ENCODE measurements around the gene KRT86.

The KRT86 gene

DNA sequence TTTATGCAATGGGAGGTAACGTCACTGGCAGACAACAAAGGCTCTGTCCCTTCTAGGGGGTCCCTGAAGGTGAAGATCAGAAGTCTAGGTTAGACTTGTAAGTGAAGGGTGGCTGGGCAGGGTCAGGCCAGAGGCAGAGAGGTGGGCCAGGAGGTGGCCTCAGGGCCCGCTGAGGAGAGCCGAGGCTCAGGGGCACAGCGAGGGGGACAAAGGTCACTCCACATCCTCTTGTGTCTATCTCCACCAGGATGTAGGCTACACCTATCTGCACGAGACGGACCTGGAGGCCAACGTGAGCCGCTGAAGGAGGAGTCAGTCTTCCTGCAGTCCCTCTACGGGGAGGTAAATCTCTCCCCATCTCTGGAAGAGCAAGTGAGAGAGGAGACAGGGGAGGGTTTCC lies 72.6 kb downstream of the KRT86 start:
- H3K36me3 ChIP-seq (ENCODE audit: insufficient read depth, low read length) = no peaks in the 10 kb centered on the region
- peaks cover 3% of the 10 kb centered on the region for H3K27me3 ChIP-seq (ENCODE audit: insufficient read depth, low read length)
- no peak overlapping the region for H3K4me3 ChIP-seq (ENCODE audit: low read length)
- no peak overlapping the region for H2AFZ ChIP-seq (ENCODE audit: low read depth, low read length)
- no peaks in the 10 kb centered on the region for H3K4me1 ChIP-seq (ENCODE audit: insufficient read depth, low read length)
- no peaks in the 10 kb centered on the region for H3K9me3 ChIP-seq (ENCODE audit: low read length)

DNA sequence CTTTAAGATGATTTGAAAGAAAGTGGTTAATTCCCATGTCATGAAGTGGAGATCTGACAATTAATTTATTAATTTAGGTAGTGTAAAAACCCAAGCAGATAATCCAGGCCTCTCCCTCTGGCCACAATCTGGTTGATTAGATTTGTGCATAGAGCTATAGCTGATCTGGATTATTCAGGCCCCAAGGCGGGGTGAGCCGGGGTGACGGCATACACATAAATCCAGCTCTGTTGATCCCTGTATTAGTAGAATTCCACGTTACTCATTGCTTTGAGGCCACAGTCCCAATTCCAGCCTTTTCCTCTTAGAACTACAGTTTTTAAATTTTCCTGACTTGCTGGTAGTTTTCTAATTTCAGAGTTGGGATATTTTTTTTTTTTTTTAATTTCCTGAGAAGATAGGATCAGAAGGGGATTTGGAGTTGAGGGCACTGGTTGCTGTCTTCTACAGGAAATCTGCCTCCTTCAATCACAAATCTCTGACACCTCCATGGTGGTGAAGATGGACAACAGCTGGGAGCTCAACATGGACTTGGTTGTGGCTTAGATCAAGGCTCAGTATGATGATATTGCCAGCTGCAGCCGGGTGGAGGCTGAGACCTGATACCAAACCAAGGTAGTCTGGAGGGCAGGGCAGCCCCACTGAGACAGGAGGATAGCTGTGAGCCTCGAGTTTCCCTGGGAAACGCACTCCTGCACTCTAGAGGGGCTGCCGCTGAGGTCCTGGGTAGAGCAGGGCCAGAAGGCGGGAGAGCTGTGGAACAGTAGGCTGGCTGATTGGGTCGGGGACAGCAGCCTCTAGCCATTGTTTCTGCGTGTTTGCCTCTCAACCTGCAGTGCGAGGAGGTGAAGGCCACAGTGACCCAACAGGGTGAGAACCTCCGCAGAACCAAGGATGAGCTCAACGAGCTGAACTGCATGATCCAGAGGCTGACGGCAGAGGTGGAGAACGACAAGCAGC lies 73.4 kb downstream of the KRT86 start:
- peaks cover 3% of the 10 kb centered on the region for H3K27me3 ChIP-seq (ENCODE audit: insufficient read depth, low read length)
- H2AFZ ChIP-seq (ENCODE audit: low read depth, low read length) = no peak overlapping the region
- H3K9me3 ChIP-seq (ENCODE audit: low read length) = no peaks in the 10 kb centered on the region
- no peaks in the 10 kb centered on the region for H3K4me1 ChIP-seq (ENCODE audit: insufficient read depth, low read length)
- H3K36me3 ChIP-seq (ENCODE audit: insufficient read depth, low read length) = no peaks in the 10 kb centered on the region
- no peak overlapping the region for H3K4me3 ChIP-seq (ENCODE audit: low read length)

DNA sequence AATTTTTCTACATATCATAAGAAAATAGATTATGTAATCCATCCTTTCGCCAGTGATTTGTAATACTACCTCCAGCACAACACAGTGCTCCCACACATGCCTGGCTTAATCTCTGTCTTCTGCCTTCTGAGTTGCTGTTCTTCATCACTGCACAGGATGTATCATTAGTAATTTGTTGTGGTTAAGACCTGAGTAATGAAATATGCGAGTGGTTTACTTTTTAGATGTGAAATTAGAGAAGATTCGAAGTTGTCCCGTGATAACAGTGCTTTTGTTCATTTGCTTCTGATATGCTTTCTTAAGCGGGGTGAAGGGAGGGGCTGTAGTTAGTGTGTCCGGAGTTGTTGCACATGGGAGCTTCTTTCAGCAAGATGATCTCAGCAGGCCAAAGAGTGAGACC lies 74.8 kb downstream of the KRT86 start:
- H3K27me3 ChIP-seq (ENCODE audit: insufficient read depth, low read length) = peaks cover 3% of the 10 kb centered on the region
- H3K9me3 ChIP-seq (ENCODE audit: low read length) = no peaks in the 10 kb centered on the region

DNA sequence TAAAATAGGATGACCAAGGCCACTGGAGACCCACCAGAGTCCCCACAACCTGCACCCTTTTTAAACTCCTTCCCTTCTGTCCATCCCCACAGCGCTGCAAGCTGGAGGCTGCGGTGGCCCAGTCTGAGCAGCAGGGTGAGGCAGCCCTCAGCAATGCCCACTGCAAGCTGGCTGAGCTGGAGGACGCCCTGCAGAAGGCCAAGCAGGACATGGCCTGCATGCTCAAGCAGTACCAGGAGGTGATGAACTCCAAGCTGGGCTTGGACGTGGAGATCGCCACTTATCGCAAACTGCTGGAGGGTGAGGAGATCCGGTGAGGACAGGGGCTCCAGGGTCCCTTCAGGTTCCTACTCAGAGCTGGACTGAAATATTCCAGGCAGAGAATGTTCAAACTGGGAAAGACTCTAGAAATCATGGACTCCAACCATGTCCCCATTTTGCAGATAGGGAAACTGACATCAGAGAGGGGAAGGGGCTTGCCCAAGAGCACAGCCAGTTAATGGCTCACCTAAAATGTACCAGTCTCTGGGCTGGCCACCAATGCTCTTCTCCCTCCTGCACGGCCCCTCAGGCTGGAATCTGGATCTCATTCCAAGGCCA lies 75.7 kb downstream of the KRT86 start:
- no peak overlapping the region for H2AFZ ChIP-seq (ENCODE audit: low read depth, low read length)
- H3K4me1 ChIP-seq (ENCODE audit: insufficient read depth, low read length) = no peaks in the 10 kb centered on the region
- peaks cover 3% of the 10 kb centered on the region for H3K27me3 ChIP-seq (ENCODE audit: insufficient read depth, low read length)
- no peaks in the 10 kb centered on the region for H3K9me3 ChIP-seq (ENCODE audit: low read length)
- H3K4me3 ChIP-seq (ENCODE audit: low read length) = no peak overlapping the region
- H3K36me3 ChIP-seq (ENCODE audit: insufficient read depth, low read length) = no peaks in the 10 kb centered on the region

More for the DNA sequence above, 74.8 kb downstream of the KRT86 start:
- H3K4me1 ChIP-seq (ENCODE audit: insufficient read depth, low read length) = no peaks in the 10 kb centered on the region
- no peaks in the 10 kb centered on the region for H3K36me3 ChIP-seq (ENCODE audit: insufficient read depth, low read length)
- H2AFZ ChIP-seq (ENCODE audit: low read depth, low read length) = no peak overlapping the region
- H3K4me3 ChIP-seq (ENCODE audit: low read length) = no peak overlapping the region

DNA sequence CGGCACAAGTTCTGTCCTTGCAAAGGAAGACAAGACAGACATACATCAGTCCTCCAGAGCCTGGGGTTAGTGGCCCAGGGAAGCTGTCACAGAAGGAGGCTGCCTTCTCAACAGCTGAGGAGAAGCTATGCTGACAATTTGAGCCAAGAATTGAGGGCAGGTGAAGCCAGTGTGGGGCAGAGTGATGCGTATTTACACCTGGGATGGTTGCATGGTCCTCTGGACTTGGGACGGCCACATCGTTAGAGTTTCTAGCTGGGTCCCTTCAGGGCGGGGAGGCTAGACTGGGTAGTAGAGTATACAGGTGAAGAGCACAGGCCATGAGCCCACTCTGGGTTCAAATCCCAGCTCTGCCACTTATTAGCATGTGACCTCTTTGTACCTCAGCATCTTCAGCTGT lies 76.3 kb downstream of the KRT86 start:
- H3K4me3 ChIP-seq (ENCODE audit: low read length) = no peak overlapping the region
- H3K9me3 ChIP-seq (ENCODE audit: low read length) = no peaks in the 10 kb centered on the region
- H3K4me1 ChIP-seq (ENCODE audit: insufficient read depth, low read length) = no peaks in the 10 kb centered on the region
- no peaks in the 10 kb centered on the region for H3K36me3 ChIP-seq (ENCODE audit: insufficient read depth, low read length)
- no peak overlapping the region for H2AFZ ChIP-seq (ENCODE audit: low read depth, low read length)
- H3K27me3 ChIP-seq (ENCODE audit: insufficient read depth, low read length) = peaks cover 3% of the 10 kb centered on the region

DNA sequence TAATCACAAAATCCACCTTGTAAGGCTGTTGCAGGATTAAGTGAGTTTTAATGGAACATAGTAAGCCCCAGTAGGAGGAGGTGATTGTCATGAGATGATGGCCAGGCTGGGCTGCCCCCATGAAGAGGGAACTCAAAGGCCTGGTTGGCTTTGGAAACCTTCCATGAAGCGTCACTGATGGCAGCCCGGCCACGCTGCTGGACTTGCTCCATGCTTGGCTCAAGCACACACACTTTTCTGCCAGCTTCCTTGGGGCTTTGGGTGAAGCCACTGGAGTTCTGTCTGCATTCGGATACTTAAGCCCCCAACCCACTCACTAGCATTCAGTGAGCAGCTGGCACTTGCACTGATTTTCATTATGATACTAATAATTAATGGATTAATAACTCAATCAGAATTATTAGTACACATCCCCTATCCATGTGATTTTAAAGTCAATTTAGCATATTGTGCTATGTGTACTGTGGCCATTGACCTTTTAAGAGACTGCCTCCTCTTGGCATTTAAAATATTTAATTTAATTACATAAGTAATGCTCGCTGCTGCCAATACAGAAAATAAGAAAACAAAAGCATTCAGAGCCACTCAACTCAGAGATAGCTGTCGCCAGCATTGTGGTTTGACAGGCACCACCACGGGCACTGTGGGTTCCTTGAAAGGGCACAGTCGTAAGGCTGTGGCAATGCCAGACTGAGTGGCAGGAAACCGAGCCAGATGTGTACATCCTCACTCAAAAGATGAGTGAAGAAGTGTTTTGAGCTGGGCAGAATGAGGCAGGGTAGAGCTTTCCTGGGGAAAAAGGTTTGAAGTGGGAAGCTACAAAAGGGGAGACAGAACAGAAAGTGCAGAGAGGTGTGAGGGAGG lies 77.0 kb downstream of the KRT86 start:
- no peaks in the 10 kb centered on the region for H3K9me3 ChIP-seq (ENCODE audit: low read length)
- H3K4me3 ChIP-seq (ENCODE audit: low read length) = no peak overlapping the region
- H3K27me3 ChIP-seq (ENCODE audit: insufficient read depth, low read length) = peaks cover 3% of the 10 kb centered on the region

DNA sequence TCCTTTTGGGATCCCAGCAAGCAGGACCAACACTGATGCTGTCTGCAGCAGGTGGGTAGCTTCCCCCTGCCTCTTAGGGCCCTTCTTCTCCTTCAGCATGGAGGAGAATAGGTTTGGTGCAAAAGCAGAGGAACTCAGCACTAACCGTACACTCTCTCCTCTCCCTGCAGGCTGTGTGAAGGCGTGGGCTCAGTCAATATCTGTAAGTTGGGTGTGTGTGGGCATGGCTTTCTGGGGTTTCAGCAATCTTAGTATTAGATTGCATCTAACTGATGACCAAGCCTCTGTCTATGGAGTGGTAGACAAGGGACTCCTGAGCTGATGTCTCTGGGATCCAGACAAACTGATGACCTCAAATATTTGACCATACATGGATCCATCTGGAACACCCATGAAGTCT lies 78.5 kb downstream of the KRT86 start:
- Histone ChIP-seq H3K4me1 (ENCODE audit: insufficient read depth, low read length) (no peaks in the 10 kb centered on the region), H2AFZ (ENCODE audit: low read depth, low read length) (no peak overlapping the region), H3K9me3 (ENCODE audit: low read length) (no peaks in the 10 kb centered on the region), H3K27me3 (ENCODE audit: insufficient read depth, low read length) (peaks cover 3% of the 10 kb centered on the region), H3K36me3 (ENCODE audit: insufficient read depth, low read length) (no peaks in the 10 kb centered on the region), H3K4me3 (ENCODE audit: low read length) (no peak overlapping the region)

More for the DNA sequence above, 77.0 kb downstream of the KRT86 start:
- H3K4me1 ChIP-seq (ENCODE audit: insufficient read depth, low read length) = no peaks in the 10 kb centered on the region
- H2AFZ ChIP-seq (ENCODE audit: low read depth, low read length) = no peak overlapping the region
- no peaks in the 10 kb centered on the region for H3K36me3 ChIP-seq (ENCODE audit: insufficient read depth, low read length)

DNA sequence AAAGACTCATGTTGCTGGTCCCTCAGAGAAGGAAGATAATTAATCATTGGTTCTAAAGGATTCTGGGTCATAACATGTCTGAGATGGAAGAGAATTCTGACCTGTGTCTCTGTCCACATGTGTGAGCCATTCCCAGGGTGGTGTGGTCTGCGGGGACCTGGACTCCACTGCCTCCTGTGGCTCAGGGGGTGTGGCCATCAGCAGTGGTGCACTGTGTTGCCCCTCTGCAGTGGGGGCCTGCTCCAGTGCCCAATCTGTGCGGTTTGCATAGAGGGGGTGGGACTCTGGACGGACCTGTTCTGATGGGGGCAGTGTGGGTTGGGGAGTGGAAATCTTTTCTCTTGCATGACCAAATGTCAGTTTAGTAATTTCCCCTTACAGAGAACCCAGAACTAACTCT lies 79.3 kb downstream of the KRT86 start:
- Histone ChIP-seq H3K4me3 (ENCODE audit: low read length) (no peak overlapping the region), H3K27me3 (ENCODE audit: insufficient read depth, low read length) (no peaks in the 10 kb centered on the region), H2AFZ (ENCODE audit: low read depth, low read length) (no peak overlapping the region), H3K9me3 (ENCODE audit: low read length) (no peaks in the 10 kb centered on the region), H3K4me1 (ENCODE audit: insufficient read depth, low read length) (no peaks in the 10 kb centered on the region), H3K36me3 (ENCODE audit: insufficient read depth, low read length) (no peaks in the 10 kb centered on the region)

- no peaks in the 10 kb centered on the region for H3K9me3 ChIP-seq (ENCODE audit: low read length)
- no peak overlapping the region for H2AFZ ChIP-seq (ENCODE audit: low read depth, low read length)
- H3K27me3 ChIP-seq (ENCODE audit: insufficient read depth, low read length) = no peaks in the 10 kb centered on the region
- H3K4me3 ChIP-seq (ENCODE audit: low read length) = no peak overlapping the region
- H3K4me1 ChIP-seq (ENCODE audit: insufficient read depth, low read length) = no peaks in the 10 kb centered on the region
- H3K36me3 ChIP-seq (ENCODE audit: insufficient read depth, low read length) = no peaks in the 10 kb centered on the region
Measured at GRCh38 chr12:52354200-52354599, 79.8 kb downstream of the KRT86 start.

DNA sequence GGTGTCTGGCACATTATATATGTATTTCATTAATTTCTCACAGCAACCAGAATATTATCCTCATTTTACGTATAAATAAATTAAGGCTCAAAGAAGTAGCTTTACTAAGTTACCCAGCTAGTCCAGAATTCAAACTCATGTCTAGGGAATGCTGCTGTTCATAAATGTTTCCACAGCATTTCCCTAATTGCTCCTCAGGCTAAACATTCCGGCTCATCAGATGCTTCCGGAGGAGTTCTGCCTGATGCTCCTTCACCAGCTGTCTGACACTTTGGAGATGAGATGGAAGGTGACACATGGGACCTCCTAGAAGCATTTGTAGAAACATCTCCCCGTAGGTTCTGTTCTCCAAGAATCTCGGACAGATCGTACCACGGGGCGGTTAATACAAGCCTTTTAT lies 80.7 kb downstream of the KRT86 start:
- H2AFZ ChIP-seq (ENCODE audit: low read depth, low read length) = no peak overlapping the region
- no peak overlapping the region for H3K4me3 ChIP-seq (ENCODE audit: low read length)
- H3K4me1 ChIP-seq (ENCODE audit: insufficient read depth, low read length) = no peaks in the 10 kb centered on the region
- H3K9me3 ChIP-seq (ENCODE audit: low read length) = no peaks in the 10 kb centered on the region
- no peaks in the 10 kb centered on the region for H3K36me3 ChIP-seq (ENCODE audit: insufficient read depth, low read length)
- H3K27me3 ChIP-seq (ENCODE audit: insufficient read depth, low read length) = no peaks in the 10 kb centered on the region

DNA sequence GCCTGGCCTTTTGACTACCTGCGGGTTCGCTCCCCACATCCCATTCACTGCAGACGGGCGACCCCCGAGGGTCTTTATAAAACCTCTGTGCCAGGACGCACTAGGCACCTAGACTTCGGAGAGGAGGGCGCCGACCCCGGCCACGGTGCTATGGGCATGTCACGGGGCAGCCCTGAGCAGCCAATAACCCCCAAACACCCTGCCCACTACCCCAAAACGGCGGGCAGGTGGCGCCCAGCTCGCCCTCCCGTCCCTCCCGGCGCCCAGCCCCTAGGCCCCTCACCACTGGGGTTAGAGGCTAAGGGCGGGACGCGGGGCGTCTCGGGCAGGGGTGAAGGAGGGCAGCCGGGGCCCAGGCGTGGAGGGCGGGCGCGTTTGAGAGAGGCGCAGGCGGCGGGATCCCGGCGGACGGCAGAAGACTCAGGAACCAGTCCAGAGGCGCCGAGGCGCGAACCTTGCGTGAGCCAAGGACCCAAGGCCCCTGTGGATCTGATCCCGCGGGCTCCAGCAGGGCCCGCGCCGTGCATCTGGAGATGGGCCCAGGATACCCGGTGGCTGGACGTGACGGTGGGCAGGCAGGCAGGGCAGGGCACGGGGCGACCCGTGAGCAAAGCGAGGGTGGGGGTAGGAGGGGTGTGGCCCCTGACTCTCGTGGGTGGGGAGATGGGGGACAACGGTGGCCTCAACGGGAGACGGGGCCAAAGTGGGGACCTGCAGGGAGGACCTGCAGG lies 81.8 kb downstream of the KRT86 start:
- H2AFZ ChIP-seq (ENCODE audit: low read depth, low read length) = no peak overlapping the region
- H3K4me3 ChIP-seq (ENCODE audit: low read length) = no peak overlapping the region
- no peaks in the 10 kb centered on the region for H3K4me1 ChIP-seq (ENCODE audit: insufficient read depth, low read length)
- H3K9me3 ChIP-seq (ENCODE audit: low read length) = no peaks in the 10 kb centered on the region
- H3K27me3 ChIP-seq (ENCODE audit: insufficient read depth, low read length) = no peaks in the 10 kb centered on the region
- no peaks in the 10 kb centered on the region for H3K36me3 ChIP-seq (ENCODE audit: insufficient read depth, low read length)

DNA sequence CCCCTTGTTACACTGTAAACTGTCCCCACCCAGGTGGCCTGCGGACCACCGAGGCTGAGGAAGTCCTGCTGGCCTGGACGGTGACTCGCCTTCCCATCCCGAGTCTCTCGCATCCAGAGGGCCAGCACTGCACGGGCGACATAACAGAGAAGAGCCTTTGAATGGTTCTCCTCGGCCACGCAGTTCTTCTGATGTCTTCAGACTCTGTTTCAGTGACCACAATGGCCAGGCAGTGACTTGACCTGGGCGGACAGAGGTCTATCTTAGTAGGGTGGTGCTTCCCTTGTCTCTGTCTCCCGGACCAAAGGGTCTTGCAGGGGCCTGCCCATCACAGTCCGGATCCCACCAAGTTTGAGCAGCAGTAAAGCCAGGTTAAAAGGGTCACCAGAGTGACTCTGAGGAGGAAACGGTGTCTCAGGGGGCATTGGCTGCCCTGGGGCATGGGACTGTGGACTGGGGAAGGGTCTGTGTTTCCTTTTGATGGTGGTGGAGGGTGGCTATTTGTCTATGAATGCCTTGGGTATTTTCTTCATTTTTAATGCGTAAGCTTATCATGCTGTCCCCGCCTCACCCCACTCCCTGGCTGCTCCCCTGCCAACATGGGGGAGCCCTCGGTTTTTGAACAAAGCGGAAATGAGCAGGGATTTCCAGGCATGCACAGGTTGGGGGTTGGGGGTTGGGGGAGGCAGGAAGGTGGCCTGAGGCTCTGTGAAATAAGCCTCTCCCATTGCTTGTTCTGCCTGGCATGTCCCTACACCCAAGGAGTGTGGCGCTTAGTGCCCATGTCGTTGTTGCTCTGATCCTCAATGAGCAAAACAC lies 82.5 kb downstream of the KRT86 start:
- Histone ChIP-seq H2AFZ (ENCODE audit: low read depth, low read length) (no peak overlapping the region), H3K9me3 (ENCODE audit: low read length) (no peaks in the 10 kb centered on the region), H3K4me3 (ENCODE audit: low read length) (no peak overlapping the region), H3K4me1 (ENCODE audit: insufficient read depth, low read length) (no peaks in the 10 kb centered on the region), H3K36me3 (ENCODE audit: insufficient read depth, low read length) (no peaks in the 10 kb centered on the region), H3K27me3 (ENCODE audit: insufficient read depth, low read length) (no peaks in the 10 kb centered on the region)
